ENCODE measurements around the gene HID1.
"Not testable (repeated sequence)": the region's sequence is repeated elsewhere in the genome, so short reads cannot be mapped to it uniquely, and the experiment has no call there.

The HID1 gene, protein sequence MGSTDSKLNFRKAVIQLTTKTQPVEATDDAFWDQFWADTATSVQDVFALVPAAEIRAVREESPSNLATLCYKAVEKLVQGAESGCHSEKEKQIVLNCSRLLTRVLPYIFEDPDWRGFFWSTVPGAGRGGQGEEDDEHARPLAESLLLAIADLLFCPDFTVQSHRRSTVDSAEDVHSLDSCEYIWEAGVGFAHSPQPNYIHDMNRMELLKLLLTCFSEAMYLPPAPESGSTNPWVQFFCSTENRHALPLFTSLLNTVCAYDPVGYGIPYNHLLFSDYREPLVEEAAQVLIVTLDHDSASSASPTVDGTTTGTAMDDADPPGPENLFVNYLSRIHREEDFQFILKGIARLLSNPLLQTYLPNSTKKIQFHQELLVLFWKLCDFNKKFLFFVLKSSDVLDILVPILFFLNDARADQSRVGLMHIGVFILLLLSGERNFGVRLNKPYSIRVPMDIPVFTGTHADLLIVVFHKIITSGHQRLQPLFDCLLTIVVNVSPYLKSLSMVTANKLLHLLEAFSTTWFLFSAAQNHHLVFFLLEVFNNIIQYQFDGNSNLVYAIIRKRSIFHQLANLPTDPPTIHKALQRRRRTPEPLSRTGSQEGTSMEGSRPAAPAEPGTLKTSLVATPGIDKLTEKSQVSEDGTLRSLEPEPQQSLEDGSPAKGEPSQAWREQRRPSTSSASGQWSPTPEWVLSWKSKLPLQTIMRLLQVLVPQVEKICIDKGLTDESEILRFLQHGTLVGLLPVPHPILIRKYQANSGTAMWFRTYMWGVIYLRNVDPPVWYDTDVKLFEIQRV

DNA sequence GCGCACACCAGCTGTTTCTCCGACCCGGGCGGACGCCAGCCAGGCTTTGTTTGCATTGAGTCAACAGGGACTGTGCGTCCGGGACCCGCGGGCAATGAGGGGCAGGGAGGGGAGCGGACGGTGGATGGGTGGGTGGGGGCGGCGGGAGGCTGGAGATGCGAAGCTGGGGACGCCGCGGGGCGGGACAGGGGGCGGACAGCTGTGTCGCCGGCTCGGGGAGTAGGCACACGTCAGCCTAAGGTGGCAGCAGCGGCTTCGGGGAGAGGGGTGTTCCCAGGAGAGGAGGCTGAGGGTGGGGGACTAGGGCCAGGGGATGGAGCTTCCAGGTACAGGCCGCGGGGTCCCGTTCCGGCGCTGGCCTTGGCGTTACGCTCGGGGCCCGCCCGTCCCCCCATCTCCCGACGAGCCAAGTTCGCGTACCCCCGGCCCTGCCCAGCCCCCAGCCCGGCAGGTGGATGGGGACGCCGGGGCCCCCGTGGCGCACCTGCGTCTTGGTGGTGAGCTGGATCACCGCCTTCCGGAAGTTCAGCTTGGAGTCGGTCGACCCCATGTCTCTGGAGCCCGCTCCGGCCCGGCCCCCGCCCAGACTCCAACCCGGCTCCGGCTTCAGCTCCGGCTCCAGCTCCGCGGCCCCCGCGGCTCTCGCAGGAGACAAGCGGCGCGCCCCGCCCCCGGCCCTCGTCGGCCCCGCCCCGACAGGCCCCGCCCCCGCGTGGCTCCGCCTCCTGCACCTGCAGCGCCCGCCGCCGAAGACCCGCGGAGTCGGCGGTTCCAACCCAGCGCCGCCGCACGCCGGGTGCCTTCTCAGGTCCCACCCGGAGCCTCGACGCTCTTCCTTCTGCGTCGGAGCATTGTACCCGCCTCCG, at the start of gene HID1:
HID1 (minus strand) TSS at position 653 of the 866 bp plus-strand sequence; CDS start at position 550, 103 bp downstream.
- peak; percentile 83 for DNase-seq

DNA sequence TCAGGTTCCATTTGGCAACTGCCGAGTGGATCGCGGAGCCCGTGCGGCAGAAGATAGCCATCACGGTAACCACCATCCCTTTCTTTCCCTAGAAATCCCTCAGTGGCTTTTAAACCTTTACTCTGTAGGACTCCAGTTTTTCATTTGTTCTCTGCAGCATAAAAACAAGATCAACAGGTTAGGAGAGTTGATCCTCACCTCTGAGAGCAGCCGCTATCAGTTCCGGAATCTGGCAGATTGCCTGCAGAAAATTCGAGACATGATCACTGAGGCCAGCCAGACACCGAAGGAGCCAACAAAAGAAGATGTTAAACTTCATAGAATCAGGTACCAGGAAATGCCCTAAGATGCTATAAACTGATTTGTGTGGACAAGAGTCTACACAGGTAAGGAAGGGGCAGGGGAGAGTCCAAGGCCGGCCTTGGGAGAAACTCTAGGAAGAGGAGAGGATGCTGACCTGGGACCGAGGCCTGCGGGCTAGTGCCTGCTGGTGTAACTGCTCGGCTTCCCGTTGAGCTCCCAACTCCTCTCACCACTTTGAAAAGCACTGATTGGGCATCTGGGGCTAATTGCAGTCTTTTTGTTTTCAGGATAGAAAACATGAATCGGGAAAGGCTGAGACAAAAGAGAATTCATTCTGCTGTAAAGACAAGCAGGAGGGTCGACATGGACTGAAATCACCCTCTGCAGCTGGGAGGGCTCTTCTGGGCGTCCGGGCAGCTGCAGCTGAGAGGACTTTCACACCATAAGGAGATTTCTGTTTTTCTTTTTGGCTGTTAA, 48.0 kb upstream of the HID1 start:
- no peak for DNase-seq

DNA sequence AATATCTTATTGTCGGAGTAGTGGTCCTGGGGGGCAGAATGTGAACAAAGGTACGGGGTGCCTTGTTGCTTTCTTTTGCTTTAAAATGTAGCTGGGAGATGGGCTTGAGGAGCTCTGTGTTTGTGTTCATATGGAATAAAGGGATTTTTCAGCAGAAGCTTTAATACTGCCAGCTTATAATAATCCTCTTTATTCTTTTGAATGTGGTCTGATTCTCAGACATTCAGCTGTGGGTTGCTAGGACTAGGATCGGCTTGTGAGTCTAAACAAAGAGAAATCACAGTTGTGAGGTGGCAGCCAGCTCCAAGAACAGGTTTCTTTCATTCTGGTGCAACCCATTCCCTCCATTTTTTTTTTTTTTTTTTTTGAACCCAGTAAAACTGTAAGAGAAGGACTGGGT, 47.2 kb upstream of the HID1 start:
- no peak for DNase-seq

DNA sequence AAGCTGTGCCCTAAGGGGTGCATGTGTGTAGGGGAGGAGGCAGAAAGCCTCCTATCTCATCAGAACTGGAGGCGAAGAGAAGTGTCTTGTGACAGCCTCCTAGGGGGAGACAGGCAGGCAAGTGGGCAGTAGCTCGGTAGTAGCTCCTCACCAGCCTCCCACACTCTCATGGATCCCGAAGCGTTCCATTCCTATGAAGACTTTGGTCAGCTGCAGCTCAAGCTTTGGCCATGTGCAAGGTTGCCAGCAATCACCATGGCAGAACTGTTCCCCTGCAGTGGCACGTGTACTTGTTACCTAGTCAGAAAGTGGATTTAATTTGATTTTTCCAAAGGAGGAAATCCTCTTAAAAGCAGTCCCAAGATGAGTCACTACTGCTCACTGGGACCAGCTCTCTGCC, 46.6 kb upstream of the HID1 start:
- no peak for DNase-seq

DNA sequence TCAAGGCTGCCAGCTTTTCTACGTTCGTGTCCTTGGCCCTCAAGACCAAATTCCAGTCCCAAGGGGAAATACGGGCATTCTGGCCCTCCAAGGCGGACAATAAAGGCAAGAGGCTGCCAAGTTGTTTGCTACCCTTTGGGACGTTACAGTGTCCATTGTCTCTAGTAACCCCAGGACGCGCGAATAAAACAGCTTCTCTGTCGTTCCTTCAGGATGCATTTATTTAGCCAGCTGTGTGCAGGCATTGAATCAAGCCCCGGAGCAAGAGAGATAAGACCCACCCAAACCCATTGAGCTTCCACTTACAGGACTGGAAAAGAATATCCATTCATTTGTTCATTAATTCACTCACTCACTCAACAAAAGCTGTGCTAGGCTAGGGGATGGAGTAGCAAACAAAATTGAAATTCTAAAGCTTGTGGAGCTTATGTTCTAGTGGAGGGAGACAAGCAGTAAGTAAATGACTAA, 40.6 kb upstream of the HID1 start:
- DNase-seq = no peak

DNA sequence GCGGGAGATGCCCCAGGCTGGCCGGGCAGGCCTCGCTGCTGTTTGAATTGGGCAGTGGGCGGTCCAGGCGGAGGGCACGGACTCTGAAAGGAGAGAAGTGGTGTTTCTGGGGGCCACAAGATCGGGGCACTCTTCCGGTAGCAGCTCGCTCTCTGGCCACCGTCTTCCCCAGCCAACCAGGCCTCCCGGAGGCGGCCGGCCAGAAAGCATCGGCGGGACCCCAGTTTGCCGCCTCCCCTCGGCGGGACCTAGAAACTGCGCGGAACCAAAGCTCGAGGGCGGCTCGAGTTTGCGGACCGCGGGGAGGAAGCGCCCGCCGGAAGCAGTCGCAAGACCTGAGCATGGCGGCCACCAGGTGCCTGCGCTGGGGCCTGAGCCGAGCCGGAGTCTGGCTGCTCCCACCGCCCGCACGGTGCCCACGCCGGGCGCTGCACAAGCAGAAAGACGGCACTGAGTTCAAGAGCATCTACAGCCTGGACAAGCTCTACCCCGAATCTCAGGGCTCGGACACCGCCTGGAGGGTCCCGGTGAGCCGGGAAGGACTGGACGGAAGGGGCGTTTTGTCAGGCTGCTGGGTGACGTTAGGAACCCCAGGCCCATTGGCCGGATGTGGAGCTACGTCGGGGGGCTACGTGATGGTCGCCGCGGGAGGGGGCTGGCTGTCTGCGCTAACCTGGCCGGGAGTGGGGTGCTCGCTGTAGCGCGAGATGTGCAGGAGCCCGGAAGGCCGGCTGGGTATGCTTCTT, 40.0 kb upstream of the HID1 start, which contains the start of gene MRPL58:
MRPL58 (plus strand) TSS at position 325 of the 746 bp plus-strand sequence; CDS start at position 342, 17 bp downstream.
- DNase-seq = peak; percentile 85

DNA sequence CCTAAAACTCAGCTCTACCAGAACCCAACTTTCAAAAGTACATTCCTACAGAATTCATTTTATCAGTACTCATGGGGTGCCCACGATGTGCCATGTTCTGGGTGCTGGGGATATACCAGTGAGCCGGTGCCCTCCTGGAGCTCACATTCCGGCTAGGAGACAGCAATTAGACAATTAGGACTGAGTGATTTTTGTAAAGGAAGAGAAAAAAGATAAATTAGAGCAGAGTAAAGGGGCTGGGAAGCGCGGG, 39.5 kb upstream of the HID1 start:
- no peak for DNase-seq

DNA sequence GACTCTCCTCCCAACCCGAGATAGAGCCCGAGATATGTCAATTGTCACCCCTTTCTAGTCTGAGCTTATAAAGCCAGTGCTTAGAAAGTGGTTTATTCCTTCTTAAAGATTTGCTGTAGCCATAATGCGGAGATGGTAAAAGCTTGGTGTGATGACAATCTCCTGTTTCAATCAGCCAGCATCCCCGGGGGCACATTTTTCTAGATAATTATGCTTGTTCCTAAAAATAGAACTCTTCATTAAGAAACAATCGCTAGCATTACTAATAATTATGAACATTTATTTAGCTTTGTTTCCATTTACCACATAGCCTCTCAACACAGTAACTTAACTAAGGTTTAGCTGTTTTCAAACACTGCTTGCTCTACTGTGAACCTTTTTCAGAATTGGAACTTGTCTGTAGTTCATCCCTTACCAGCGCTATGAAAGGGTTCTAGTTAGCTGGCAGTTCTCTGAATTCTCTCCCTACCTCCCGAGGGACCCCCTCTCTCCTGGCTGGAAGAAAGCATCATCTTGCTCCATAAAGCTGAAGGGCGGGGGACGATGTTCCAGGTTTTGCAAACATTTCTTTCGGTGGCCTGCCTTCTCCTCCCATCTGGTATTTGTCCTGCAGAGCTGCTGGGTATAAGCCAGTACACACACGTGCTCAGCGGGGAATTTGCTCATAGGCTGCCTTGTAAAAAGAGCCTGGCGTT, 39.0 kb upstream of the HID1 start:
- no peak for DNase-seq

DNA sequence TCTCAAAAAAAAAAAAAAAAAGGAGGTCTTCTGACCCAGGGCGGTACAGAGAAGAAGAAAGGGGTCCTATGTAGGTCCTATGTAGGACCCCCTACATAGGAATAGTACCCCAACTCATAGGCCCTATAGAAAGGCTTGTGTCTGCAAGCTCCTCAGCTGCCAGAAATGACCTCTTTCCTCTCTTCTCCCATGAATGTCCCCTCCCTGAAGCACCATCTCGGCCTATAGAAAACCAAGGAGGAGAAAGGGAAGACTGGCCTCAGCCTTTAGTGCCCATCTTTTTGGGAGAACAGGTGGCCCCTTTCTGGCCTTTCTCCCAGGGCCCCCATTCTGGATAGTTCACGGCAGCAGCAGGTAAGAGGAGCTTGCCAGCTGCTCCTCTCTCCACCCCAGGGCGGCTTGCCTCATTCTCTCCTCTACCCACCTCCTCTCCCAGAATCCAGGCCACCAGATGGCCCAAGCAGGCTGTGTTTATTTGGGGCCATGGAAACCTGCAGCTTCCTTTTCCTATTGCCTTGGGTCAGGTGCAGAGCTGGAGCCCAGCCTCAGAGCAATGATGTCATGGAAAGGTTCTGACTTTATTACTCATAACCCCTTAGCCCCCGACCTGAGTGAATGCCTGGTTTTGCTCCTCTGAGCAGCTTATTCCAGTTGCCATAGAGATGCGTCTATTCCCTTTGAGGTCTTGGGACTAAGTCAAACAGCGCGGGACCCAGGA, 38.3 kb upstream of the HID1 start:
- no peak for DNase-seq

DNA sequence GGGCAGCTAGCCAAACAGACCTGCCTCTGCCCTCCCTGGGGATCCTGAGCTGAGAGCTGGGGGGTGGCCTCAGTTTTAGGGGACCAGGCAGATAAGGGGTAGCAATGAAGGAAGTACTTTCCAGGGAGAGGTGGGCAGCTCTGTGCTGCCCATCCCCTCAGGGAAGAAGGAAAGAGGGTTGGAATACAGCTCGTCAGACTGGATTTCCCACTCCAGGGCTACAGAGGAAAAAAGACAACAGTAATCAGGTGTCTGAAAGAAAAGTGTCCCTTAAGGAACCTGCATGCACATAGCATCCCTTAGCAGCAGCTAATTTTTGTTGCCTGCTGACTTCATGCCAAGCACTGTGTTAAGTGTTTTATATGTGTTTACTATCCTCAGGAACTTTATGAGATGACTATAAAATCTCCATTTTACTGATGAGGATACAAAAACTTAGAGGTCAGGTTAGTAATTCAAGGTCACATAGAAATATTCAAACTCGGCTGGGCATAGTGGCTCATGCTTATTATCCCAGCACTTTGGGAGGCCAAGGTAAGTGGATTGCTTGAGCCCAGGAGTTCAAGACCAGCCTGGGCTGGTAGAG, 36.7 kb upstream of the HID1 start:
- DNase-seq = no peak

DNA sequence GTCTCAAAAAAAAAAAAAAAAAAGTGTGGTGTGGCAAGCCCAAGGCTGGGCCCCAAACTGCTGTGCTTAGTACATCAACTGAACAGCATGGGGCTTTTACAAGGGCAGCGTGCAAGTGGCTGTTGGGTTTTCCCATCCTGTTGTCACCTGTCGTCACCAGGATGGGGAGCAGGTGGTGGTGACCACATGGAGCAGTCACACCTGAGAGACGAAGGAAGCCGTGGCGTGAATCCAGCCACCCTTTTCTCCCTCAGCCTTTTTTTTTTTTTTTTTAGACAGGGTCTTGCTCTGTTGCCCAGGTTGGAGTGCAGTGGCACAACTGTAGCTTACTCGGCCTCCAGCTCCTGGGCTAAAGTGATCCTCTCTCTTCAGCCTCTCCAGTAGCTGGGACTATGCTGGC, 35.8 kb upstream of the HID1 start:
- no peak for DNase-seq

DNA sequence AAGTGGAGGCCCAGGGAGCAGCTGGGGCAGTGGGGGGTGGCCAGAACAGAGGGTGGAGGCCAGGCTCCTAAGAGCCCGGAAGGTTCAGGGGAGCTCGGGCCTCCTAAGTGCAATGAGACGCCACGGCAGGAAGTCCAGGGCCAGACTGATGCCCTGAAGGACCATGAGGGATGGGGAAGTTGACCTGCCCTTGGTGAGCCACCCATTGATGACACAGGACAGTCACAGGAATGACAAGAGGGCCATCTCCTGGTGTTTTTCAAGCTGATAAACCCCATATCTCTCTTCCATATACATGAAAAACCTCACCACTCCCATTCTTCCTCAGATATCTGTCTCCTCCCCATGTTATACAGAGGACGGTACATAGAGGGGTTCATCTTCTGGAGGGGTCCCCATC, 34.1 kb upstream of the HID1 start:
- no peak for DNase-seq

DNA sequence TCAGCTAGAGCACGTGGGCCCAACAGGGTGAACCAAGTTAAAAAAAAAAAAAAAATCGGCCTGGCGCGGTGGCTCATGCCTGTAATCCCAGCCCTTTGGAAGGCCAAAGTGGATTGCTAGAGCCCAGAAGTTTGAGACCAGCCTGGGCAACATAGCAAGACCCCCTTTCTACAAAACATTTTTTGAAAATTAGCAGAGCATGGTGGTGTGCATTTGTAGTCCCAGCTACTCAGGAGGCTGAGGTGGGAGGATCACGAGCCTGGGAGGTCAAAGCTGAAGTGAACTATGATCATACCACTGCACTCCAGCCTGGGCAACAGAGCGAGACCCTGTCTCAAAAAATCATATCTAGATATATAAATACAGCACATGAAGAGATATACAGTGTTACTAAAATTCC, 33.5 kb upstream of the HID1 start:
- DNase-seq = not testable (repeated sequence)

DNA sequence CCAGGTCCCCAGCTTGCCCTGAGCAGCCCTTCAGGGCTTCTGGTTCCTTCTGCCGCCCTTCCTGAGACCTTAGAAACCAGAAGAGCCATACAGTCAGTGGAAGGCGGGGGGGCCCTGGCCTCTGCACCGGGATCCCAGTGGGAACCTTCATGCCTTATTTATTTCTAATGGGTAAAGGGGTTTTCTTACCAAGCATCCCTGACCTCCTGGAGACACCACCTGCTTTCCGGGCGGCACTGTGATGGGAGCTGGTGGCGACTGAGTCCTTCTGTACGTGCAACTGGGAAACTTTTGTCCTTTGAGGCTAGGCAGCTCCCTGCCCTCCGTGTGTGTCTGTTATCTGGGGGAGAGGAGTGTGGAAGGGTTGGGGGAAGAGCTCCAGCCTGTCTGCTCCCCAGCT, 32.7 kb upstream of the HID1 start:
- DNase-seq = no peak

DNA sequence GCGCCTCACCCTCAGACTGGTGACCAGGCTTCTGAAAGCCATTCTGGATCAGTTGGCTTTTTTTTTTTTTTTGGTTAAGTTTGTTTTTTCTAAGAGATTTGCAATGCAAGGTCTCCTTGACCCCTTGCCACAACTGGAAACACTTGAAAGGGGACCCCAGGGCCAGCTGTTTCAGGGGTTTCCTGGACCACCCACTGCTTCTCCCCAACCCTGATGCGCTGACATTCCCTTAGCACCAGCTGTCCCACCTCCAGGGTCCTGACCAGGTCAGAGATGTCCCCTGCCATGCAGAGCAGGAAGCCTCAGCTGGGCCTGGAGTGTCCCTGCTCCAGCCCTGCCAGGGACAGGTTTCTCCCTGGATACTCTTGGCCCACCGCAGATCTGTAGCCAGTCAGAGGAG, 31.8 kb upstream of the HID1 start:
- DNase-seq = no peak

DNA sequence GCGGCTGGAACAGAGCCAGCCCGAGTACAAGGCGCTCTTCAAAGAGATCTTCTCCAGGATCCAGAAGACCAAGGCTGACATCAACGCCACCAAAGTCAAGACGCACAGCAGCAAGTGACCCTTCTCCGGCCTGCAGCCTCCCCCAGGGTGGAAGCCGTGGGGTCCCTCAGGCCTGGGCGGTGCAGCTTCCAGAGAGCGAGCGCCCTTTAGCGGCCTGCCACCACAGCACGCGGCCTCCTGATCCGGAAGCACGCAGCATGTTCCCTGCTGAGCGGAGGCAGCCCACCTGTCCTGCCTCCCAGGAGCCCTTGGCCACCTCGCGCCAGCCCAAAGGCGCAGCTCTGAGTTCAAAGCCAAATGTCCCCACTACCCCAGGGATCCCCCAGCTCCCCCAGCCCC, 31.4 kb upstream of the HID1 start:
- no peak for DNase-seq

DNA sequence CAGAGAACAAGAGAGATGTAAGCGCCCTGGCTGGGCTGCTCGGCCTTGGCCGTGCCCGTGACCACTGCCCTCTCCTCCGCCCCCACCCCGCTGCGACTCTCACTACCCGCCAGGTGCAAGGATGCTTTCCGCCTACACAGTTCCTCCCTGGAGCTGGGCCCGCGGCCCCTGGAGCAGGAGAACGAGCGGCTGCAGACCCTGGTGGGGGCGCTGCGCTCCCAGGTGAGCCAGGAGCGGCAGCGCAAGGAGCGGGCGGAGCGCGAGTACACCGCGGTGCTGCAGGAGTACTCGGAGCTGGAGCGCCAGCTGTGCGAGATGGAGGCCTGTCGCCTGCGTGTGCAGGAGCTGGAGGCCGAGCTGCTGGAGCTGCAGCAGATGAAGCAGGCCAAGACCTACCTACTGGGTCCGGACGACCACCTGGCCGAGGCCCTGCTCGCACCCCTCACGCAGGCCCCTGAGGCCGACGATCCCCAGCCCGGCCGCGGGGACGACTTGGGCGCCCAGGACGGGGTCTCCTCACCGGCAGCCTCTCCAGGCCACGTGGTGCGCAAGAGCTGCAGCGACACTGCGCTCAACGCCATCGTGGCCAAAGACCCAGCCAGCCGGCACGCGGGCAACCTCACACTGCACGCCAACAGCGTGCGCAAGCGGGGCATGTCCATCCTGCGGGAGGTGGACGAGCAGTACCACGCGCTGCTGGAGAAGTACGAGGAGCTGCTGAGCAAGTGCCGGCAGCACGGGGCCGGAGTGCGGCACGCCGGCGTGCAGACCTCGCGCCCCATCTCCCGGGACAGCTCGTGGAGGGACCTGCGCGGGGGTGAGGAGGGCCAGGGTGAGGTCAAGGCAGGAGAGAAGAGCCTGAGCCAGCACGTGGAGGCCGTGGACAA, 30.8 kb upstream of the HID1 start:
- DNase-seq = no peak

DNA sequence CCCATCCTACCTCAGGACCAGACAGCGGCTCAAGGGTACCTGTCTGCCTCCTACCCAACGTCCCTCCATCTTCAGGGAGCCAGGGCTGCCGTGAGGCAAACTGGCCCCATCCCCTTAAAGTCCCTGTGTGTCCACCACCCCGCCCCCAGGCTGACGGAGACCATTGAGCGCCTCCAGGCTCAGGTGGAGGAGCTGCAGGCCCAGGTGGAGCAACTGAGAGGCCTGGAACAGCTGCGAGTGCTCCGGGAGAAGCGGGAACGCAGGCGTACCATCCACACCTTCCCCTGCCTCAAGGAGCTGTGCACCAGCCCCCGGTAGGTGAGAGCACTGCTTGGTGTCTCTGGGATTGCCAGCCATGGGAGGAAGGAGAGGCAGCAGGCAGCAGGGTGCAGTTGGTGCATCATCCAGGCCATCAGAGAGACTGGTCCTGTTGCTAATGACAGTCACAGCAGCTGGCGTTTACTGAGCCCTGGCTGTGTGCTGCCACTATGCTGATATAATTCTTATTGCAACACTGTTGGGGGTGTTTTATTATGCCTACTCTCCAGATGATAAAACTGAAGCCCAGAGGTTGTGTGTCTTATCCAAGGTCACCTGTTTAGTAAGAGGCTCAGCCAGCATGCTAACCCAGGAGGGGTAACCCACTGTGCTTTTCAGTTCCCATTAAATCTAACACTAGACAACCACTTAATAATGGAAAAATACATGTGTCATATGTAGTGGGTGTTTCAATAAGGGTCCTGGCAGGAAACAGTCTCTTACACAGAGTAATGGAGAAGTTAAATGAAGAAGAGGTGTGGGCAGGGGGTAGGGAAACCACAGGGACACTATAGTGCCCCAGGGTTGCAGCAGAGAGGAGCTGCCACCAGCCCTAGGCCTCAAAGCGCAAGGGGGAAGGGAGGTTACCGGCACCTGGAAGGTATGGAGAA, 29.6 kb upstream of the HID1 start:
- DNase-seq = no peak
